ENCODE measurements around the gene AGPAT3. TPM values are rescaled to one million over a fixed set of nuclear protein-coding genes. Genes with fewer than 3 reads are reported as not detected.

AGPAT3 gene
- total and polyA plus RNA-seq, 10 of the 15 experiments (the other 5 are each of a cell fraction or from before 2014, with no cell fraction given) = 1.2 to 110 (median 30.8) TPM

DNA sequence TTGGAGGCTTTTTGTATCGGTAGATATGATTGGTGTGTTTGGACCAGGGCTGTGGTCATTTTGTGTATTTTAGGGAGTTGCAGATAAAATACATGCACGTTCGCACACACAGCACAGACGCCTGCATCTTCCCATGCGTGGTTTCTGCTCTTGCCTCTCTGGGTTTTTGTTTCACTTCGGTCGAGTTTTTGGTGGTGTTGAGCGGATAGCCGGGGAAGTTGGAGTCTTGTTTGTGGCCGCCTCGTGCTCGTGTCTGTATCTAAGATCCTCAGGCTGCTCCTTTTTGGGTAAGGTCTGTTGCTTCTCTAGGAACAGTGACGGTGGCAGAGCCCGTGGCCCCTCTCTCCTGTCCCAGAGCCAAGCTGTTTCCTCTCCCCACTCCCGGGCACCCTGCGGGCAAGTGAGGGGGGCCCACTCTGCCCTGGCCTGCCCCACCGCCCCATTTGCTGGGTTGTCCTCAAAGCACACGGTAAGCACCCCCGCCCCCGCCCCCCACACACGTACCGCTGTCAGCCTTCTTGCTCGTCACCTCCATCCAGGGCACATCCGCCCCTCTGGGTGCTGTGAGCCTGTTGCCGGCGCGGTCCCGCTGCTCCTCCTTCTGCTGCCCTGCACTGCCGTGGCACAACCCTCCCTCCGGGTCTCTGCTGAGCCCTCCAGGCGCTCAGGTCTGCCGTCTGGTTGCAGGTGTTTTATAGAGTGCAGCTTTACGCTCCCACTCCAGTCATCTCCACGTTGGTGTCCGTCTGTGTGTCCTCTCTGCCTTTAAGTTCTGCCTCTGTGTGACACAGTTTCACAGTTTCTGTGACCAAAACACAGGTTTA, 51.9 kb downstream of the AGPAT3 start (continued):
- TF ChIP-seq MLLT1 (IDR thresholded peaks at IDR 0.05) = 0 out of 2 replicates have a peak, but pooled peaks have one; percentile 7
- TF ChIP-seq IKZF1 (conservative IDR thresholded peaks at IDR 0.05) = peak; percentile 39; the same call in 1 of the 2 replicates
- no peak for TF ChIP-seq IRF3 (IDR thresholded peaks at IDR 0.05)
- TF ChIP-seq ZNF207 (IDR thresholded peaks at IDR 0.05; ENCODE audit: borderline replicate concordance) = no peak
- 0 out of 2 replicates have a peak, but pooled peaks have one; percentile 27 for TF ChIP-seq SMARCA5 (IDR thresholded peaks at IDR 0.05)
- no peak for TF ChIP-seq BACH1 (IDR thresholded peaks at IDR 0.05; ENCODE audit: borderline replicate concordance)
- TF ChIP-seq RCOR1 (conservative IDR thresholded peaks at IDR 0.05; ENCODE audit: low read depth, low read length) = no peak
- TF ChIP-seq ASH2L (IDR thresholded peaks at IDR 0.05; ENCODE audit: borderline replicate concordance, low read depth) = peak; percentile 83; the same call in 1 of the 2 replicates
- TF ChIP-seq CHD4 (IDR thresholded peaks at IDR 0.05) = no peak
- TF ChIP-seq, protein P1, sequence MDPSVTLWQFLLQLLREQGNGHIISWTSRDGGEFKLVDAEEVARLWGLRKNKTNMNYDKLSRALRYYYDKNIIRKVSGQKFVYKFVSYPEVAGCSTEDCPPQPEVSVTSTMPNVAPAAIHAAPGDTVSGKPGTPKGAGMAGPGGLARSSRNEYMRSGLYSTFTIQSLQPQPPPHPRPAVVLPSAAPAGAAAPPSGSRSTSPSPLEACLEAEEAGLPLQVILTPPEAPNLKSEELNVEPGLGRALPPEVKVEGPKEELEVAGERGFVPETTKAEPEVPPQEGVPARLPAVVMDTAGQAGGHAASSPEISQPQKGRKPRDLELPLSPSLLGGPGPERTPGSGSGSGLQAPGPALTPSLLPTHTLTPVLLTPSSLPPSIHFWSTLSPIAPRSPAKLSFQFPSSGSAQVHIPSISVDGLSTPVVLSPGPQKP (IDR thresholded peaks at IDR 0.05; ENCODE audit: low read depth, low read length) = no peak
- 0 out of 2 replicates have a peak, but pooled peaks have one; percentile 14 for TF ChIP-seq MEF2A (IDR thresholded peaks at IDR 0.05; ENCODE audit: insufficient read depth, low read depth, low read length)
- peak; percentile 75 to 77 for TF ChIP-seq BHLHE40 (IDR thresholded peaks at IDR 0.05; ENCODE audit: borderline replicate concordance in 1 of 2, low read depth in 2 of 2, low read length in 1 of 2)
- no peak for TF ChIP-seq TARDBP (IDR thresholded peaks at IDR 0.05; ENCODE audit: borderline replicate concordance)
- TF ChIP-seq ZSCAN29 (IDR thresholded peaks at IDR 0.05) = no peak
- TF ChIP-seq, protein P2, sequence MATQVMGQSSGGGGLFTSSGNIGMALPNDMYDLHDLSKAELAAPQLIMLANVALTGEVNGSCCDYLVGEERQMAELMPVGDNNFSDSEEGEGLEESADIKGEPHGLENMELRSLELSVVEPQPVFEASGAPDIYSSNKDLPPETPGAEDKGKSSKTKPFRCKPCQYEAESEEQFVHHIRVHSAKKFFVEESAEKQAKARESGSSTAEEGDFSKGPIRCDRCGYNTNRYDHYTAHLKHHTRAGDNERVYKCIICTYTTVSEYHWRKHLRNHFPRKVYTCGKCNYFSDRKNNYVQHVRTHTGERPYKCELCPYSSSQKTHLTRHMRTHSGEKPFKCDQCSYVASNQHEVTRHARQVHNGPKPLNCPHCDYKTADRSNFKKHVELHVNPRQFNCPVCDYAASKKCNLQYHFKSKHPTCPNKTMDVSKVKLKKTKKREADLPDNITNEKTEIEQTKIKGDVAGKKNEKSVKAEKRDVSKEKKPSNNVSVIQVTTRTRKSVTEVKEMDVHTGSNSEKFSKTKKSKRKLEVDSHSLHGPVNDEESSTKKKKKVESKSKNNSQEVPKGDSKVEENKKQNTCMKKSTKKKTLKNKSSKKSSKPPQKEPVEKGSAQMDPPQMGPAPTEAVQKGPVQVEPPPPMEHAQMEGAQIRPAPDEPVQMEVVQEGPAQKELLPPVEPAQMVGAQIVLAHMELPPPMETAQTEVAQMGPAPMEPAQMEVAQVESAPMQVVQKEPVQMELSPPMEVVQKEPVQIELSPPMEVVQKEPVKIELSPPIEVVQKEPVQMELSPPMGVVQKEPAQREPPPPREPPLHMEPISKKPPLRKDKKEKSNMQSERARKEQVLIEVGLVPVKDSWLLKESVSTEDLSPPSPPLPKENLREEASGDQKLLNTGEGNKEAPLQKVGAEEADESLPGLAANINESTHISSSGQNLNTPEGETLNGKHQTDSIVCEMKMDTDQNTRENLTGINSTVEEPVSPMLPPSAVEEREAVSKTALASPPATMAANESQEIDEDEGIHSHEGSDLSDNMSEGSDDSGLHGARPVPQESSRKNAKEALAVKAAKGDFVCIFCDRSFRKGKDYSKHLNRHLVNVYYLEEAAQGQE (IDR thresholded peaks at IDR 0.05; ENCODE audit: low read depth, low read length) = no peak
- TF ChIP-seq, protein P3, sequence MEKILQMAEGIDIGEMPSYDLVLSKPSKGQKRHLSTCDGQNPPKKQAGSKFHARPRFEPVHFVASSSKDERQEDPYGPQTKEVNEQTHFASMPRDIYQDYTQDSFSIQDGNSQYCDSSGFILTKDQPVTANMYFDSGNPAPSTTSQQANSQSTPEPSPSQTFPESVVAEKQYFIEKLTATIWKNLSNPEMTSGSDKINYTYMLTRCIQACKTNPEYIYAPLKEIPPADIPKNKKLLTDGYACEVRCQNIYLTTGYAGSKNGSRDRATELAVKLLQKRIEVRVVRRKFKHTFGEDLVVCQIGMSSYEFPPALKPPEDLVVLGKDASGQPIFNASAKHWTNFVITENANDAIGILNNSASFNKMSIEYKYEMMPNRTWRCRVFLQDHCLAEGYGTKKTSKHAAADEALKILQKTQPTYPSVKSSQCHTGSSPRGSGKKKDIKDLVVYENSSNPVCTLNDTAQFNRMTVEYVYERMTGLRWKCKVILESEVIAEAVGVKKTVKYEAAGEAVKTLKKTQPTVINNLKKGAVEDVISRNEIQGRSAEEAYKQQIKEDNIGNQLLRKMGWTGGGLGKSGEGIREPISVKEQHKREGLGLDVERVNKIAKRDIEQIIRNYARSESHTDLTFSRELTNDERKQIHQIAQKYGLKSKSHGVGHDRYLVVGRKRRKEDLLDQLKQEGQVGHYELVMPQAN (conservative IDR thresholded peaks at IDR 0.05) = peak; percentile 39; the same call in 1 of the 2 replicates
- peak; percentile 70; the same call in 1 of the 3 replicates for TF ChIP-seq POU2F2 (IDR thresholded peaks at IDR 0.05; ENCODE audit: borderline replicate concordance, low read depth, low read length)
- TF ChIP-seq KAT2A (conservative IDR thresholded peaks at IDR 0.05; ENCODE audit: control insufficient read depth, low read depth, low read length) = no peak
- TF ChIP-seq NBN (IDR thresholded peaks at IDR 0.05) = peak; percentile 39; the same call in 1 of the 2 replicates
